NK-92 (cell line): ENCODE results near the gene RAB10.
"Not testable (repeated sequence)": the region's sequence is repeated elsewhere in the genome, so short reads cannot be mapped to it uniquely, and the experiment has no call there.

Experiments used
- DNase-seq: peaks from one replicate; lab custom pipeline; 2025; ENCODE audit not compliant: unreplicated experiment; lab: John Stamatoyannopoulos, UW

RAB10 gene

DNA sequence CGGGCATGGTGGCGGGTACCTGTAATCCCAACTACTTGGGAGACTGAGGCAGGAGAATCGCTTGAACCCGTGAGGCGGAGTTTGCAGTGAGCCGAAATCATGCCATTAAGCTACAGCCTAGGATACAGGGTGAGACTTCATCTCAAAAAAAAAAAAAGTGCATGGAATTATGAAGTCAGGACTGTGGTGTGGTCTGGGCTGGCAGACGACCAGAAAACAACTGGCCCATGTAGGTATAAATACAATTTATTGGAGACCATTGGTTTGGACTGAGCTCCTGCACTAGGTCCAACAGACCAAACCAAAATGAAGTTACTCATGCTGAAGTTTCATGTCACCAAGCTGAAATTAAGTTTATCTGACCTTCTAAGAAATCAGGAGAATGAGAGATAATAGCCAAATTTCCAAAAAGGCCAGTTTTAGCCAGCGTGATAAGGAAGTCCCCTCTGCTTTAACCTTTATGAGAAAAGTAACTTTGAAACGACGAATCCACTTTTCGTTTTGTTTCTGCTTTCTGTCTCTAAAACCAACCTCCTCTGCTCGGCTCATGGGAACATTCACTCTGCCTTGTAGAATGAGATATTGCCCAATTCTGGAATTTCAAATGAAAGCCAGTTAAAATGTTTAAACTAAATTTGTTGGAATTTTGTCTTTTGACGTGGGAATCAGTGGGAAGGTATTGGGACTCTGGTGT, 17.7 kb upstream of the RAB10 start:
- no peak for DNase-seq

- not testable (repeated sequence) for DNase-seq
These were observed 17.2 kb upstream of the RAB10 start for GRCh38 chr2:26016706-26017045.

DNA sequence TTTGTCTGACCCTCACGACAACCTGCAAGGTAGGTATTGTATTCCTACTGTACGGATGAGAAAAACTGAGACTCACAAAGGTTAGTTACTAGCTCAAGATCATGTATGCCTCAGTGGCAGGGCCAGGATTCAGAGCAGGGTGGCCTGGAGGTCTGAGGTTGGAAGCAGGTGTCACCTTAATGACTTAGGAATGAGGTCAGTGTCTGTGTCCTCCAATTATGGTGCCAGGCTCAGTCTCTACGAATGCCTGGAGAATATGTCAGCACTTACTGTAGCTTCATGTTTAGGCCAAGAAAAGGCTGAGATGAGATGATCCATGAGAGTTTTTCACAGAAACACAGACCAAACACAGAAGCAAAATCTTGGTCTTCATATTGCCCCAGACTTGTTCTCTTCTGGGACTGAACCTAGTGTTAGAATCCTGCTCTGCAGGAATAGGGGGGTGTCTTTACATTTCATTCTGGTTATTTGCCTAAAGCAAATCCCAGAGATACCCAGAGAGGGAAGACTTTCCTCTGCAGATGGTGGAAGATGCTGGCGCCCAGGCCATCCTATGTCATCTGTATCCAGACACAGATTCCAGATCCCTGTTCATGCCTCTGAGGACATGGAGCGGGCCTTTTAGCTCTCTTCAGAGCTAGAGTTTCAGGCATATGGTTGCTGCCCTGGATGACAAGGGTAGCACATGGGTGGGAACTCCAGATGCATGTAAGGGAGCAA, 16.3 kb upstream of the RAB10 start:
- DNase-seq: no peak

DNA sequence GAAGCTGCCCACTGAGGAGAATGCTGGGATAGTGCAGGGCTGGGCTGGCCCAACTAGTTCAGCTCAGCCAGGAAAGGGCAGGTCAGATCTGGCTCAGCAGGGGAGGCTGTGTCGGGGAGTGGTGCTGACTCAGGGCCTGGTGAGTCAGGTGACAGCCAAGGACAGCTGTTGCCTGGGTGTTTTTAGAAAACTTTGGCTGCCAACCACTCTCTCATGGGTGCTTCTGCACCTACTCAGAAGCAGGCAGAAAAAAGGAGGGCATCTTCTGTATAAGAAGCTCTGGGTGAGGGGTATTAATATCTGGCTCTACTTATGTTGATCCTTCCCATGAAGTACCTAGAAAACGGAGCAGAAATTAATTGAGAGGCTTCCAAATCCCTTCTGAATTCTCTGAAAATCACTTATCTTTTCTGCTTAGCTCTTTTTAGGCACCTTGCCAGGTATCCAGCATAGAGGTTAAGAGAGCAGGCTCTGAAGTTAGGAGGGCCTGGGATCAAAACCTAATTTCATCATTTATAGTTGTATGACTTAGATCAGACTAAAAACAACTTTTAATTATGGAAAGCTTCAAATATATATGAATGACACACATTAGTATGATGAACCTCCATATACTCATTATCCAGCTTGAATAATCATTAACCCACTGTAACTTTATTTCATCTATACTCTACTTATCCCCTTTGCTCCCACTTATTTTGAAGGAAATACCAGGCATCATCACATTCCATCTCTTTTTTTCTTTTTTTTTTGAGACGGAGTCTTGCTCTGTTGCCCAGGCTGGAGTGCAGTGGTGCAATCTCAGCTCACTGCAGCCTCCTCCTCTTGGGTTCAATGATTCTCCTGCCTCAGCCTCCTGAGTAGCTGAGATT, 15.5 kb upstream of the RAB10 start:
- no peak for DNase-seq

- DNase-seq: no peak
These were observed 13.6 kb upstream of the RAB10 start for GRCh38 chr2:26020231-26020640.

DNA sequence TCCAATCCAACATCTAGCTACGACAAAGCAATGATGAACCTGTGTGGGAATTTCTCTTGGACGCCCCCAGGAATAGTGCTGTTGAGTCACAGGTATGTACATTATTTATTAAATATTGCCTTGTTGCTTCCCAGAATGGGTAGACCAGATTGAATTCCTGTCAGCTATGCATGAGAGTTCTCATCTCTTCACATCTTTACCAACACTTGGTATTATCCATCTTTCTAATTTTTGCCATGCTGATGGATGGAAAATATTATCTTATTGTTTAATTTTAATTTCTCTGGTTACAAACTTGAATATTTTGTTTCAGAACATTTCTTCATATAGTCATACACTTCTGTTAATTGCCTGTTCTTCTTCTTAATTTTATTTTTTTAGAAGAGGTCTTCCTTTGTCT, 9.6 kb upstream of the RAB10 start:
- no peak for DNase-seq

DNA sequence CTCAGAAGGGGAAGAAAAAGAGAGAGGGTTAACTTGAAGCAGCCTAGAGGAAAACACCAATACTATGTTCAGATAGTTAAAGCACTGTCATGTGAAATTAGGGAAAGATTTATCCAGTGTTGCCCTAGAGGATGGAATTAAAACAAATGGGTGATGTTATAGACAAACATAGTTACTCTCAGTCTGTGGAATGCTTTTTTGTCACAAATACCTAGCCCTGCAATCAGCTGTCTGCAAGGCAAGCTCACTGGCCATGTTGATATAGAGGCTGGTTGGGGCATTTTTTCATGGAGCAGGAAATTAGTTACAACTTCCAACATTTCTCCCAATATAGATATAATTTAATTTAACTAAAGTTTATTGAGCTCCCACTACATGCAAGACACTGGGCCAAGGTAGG, 8.4 kb upstream of the RAB10 start:
- no peak for DNase-seq

- not testable (repeated sequence) for DNase-seq
These were observed 5.8 kb upstream of the RAB10 start for GRCh38 chr2:26028083-26028482.

- DNase-seq: not testable (repeated sequence)
These were observed 1.2 kb upstream of the RAB10 start for GRCh38 chr2:26032586-26033269.

DNA sequence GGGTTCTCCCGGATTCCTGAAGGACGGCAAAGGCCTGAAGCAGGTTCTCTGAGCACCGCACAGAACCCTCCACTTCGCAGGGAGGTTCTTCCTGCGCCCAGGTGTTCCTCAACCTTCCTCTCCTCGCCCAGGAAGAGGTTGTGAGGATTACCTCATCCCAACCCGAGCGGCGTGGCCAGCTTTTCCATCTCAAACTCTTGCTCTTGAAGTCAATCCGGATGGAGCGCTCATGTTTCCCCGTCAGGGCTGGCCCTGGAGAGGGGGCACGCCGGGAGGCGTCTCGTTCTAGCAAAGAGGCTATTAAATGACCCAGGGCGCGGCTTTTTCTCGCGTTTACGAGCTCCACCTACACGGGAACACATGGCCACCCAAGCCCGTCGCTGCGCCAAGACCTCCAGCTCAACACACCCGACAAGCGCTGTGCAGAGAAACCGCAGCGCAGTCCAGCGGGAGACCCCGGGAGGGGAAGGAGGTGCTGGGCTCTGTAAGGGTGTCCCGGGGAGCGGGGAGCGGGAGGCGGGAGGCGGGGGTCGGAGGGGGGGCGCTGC, 540 bp upstream of the RAB10 start:
- DNase-seq: no peak

DNA sequence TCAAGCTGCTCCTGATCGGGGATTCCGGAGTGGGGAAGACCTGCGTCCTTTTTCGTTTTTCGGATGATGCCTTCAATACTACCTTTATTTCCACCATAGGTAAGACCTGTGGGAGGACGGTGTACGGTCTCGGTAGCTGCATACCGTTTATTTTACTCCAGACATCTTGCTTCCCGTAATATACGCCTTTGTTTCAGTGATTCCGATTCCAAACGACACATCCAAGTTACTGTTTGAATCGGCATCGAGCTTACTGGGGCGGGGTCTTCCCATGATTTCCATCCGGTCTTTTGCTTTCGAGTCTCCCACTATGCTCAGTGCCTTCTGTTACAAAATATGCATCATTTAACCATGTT, 731 bp downstream of the RAB10 start:
- DNase-seq: no peak

DNA sequence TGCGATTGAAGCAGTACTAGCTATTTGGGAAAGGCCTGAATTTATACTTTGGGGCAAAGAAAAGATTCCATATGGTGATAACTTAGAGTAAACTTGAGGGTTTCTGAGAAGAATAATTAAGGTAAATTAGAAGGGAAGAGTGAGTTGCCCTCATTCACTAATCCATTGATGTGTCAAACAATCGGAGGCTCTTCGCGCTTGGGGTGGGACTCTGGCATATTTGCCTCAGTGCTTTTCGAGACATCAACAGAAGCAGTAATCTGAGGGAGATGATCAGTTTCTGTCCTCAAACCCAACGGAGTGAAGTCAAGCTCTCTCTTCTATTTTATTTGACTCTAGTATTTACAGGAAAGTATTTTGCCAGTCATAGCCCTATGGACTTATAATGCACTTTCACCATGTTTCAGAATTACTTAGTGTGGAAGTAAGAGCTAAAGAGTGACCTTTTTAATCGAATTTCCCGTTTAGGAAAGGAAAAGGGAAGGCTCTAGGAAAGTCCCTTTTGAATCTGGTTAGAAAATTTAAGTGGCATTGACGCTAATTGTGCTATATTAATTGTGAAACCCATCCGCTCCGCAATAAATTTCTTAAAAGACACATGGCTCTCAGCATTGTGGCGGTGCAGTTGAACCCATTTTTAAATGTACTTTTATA, 1.3 kb downstream of the RAB10 start:
- DNase-seq: no peak

GRCh38 chr2:26039603-26040323, 5.9 kb downstream of the RAB10 start:
- no peak for DNase-seq

DNA sequence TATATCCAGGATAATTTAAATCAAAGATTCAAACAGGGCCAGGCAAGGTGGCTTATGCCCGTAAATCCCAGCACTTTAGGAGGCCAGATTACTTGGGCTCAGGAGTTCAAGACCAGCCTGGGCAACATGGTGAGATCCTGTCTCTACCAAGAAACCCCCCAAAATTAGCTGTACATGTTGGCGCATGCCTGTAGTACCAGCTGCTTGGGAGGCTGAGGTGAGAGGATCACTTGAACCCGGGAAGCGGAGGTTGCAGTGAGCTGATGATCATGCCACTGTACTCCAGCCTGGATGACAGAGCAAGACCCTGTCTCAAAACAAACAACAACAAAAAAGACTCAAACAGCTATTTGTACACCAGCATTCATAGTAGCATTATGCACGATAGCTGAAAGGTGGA, 9.2 kb downstream of the RAB10 start:
- no peak for DNase-seq

DNA sequence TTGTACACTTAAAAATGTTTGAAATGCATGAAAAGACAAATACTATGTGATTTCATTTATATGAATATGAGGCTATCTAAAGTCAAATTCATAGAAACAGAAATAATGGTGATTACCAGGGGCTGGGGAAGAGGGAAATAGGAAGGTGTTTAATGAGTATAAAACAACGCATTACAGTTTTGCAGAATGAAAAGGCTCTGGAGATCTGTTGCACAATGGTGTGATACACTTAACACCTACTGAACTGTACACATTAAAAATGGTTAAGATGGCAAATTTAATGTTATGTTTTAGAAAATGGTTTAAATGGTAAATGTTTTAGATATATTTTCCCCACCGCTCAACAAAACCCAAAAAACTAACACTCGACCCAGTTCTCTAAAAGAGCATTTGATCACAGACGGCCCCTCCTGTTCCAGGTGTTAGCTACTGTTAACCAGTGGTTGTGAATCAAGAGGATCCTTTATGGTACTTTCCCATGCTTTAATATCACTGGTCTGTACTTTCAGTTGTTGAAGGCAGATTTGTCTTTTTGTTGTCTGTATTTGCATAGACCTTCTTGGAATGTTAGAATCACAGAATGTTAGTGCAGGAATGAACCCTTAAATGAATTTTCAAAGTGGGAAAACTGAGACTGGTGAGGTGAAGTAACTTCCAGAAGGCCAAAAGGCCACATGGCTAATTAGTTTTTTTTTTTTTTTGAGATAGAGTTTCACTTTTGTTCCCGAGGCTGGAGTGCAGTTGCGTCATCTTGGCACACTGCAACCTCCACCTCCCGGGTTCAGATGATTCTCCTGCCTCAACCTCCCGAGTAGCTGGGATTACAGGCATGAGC, 10.2 kb downstream of the RAB10 start:
- no peak for DNase-seq

DNA sequence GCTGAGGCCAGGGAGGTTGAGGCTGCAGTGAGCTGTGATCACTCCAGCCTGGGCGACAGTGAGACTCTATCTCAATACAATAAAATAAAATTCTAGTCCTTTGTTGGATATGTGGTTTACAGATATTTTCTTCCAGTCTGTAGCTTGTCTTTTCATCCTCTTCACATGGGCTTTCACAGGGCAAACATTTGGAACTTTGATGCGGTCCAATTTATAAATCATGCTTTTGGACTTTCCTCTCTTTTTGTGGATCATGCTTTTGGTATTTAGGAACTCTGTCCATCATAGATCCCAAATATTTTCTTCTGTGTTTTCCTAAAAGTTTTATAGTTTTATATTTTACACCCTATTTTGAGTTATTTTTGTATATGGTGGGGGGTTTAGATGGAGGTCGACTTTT, 14.9 kb downstream of the RAB10 start:
- DNase-seq: no peak

DNA sequence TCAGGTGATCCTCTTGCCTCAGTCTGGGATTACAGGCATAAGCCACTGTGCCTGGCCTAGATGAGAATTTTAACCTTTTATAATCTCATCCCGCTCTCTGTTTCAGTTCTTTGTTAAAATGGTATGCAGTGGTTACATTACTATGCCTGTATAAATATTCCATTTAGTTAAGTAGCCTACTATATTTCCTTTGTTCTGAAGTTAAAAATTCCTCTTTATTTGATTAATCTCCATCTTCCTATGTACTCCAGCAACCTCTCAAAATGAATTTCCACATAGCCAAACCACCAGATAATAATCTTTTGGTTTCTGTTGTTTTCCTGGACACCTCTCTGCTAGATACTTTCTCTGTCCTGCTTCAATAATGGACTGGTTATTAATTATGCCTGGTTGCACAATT, 15.8 kb downstream of the RAB10 start:
- no peak for DNase-seq

DNA sequence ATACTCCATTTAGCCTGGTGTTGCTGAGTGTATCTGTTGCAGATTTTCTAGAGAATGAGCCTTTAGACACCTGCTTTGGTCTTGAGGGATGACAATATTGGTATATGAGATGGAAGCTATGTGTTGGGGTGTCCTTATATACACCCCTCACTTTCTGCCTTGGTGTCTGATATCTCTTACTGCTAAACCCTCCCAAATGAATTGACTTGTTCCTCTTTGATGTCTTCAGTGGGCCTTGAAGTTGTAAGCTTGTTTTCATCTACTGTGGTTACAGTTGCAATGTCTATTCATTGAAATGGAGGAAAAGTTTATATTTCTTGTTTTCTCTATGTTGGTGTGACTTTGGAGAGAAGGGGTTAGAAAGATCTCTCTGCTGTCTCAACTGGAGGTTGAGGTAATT, 18.9 kb downstream of the RAB10 start:
- no peak for DNase-seq
